Skin epidermis (tissue), 12 donors: ENCODE data around the gene PRG2.
"Not testable (repeated sequence)": the region's sequence is repeated elsewhere in the genome, so short reads cannot be mapped to it uniquely, and the experiment has no call there.

Experiments used
- H3K27ac ChIP-seq, 21 experiments: fragments of 200-600 bp; sonication (generic) in 11 of 21; one replicate each; pipeline ENCODE4 v1.5.0; 2020; ENCODE audit warnings: mild to moderate bottlenecking in 3 of 21, inconsistent platforms in 2 of 21, moderate library complexity in 2 of 21
- H3K4me3 ChIP-seq, 7 experiments: fragments of 200-600 bp; sonication (generic) in 2 of 7; one replicate each; pipeline ENCODE4 v1.5.0; 2020; ENCODE audit warnings: inconsistent platforms in 2 of 7, mild to moderate bottlenecking in 2 of 7, moderate library complexity in 1 of 7

PRG2 gene

GRCh38 chr11:57422669-57423068 is 32.2 kb upstream of the PRG2 start:
- Histone ChIP-seq H3K27ac (peak overlapping the region in 4 of 21 experiments; percentile 1 to 98 (median 54)), H3K4me3 (no peak overlapping the region)

GRCh38 chr11:57421805-57422204 is 31.4 kb upstream of the PRG2 start:
- Histone ChIP-seq H3K27ac (peak overlapping the region in 3 of 21 experiments; percentile 12 to 24 (median 21)), H3K4me3 (no peak overlapping the region)

GRCh38 chr11:57421066-57421465 is 30.6 kb upstream of the PRG2 start:
- peak overlapping the region in 1 of 21 experiments; percentile 12 for H3K27ac ChIP-seq

GRCh38 chr11:57419146-57419545 is 28.7 kb upstream of the PRG2 start:
- Histone ChIP-seq H3K4me3 (no peak overlapping the region), H3K27ac (no peak overlapping the region)

More at GRCh38 chr11:57421066-57421465, 30.6 kb upstream of the PRG2 start:
- no peak overlapping the region for H3K4me3 ChIP-seq

- no peak overlapping the region for H3K27ac ChIP-seq
- no peak overlapping the region for H3K4me3 ChIP-seq
Observed at GRCh38 chr11:57418131-57418530, 27.7 kb upstream of the PRG2 start.

- H3K27ac ChIP-seq: peak overlapping the region in 2 of 21 experiments; percentile 6 to 26
- H3K4me3 ChIP-seq: no peak overlapping the region
Observed at GRCh38 chr11:57417056-57417455, 26.6 kb upstream of the PRG2 start.

- no peak overlapping the region for H3K4me3 ChIP-seq
- peak overlapping the region in 4 of 21 experiments; percentile 6 to 26 (median 14) for H3K27ac ChIP-seq
Observed at GRCh38 chr11:57416436-57416835, 26.0 kb upstream of the PRG2 start.

- no peak overlapping the region for H3K27ac ChIP-seq
- no peak overlapping the region for H3K4me3 ChIP-seq
Observed at GRCh38 chr11:57414612-57415212, 24.3 kb upstream of the PRG2 start.

GRCh38 chr11:57413681-57414080 is 23.2 kb upstream of the PRG2 start:
- no peak overlapping the region for H3K4me3 ChIP-seq
- H3K27ac ChIP-seq: peak overlapping the region in 2 of 21 experiments; percentile 10 to 35

GRCh38 chr11:57410287-57410686 is 19.8 kb upstream of the PRG2 start:
- no peak overlapping the region for H3K27ac ChIP-seq
- no peak overlapping the region for H3K4me3 ChIP-seq

- no peak overlapping the region for H3K4me3 ChIP-seq
- H3K27ac ChIP-seq: peak overlapping the region in 1 of 21 experiments; percentile 12
Observed at GRCh38 chr11:57409321-57410100, 19.1 kb upstream of the PRG2 start.

- Histone ChIP-seq H3K27ac (peak overlapping the region in 2 of 21 experiments; percentile 12 to 37), H3K4me3 (no peak overlapping the region)
Observed at GRCh38 chr11:57408771-57409170, 18.3 kb upstream of the PRG2 start.

GRCh38 chr11:57407941-57408475 is 17.6 kb upstream of the PRG2 start:
- H3K27ac ChIP-seq: peak overlapping the region in 2 of 21 experiments; percentile 52 to 54
- no peak overlapping the region for H3K4me3 ChIP-seq

- Histone ChIP-seq H3K4me3 (no peak overlapping the region), H3K27ac (peak overlapping the region in 11 of 21 experiments; percentile 21 to 69 (median 44))
Observed at GRCh38 chr11:57407010-57407920, 16.8 kb upstream of the PRG2 start.

GRCh38 chr11:57406337-57406904 is 16.0 kb upstream of the PRG2 start:
- peak overlapping the region in 9 of 21 experiments; percentile 18 to 55 (median 40) for H3K27ac ChIP-seq

GRCh38 chr11:57405271-57405860 is 14.9 kb upstream of the PRG2 start:
- H3K27ac ChIP-seq: peak overlapping the region in 9 of 21 experiments; percentile 18 to 55 (median 49)
- H3K4me3 ChIP-seq: no peak overlapping the region

More at GRCh38 chr11:57406337-57406904, 16.0 kb upstream of the PRG2 start:
- H3K4me3 ChIP-seq: no peak overlapping the region

GRCh38 chr11:57403802-57404147 is 13.3 kb upstream of the PRG2 start:
- no peak overlapping the region for H3K4me3 ChIP-seq

GRCh38 chr11:57403003-57403801 is 12.8 kb upstream of the PRG2 start:
- H3K27ac ChIP-seq, H3K4me3 ChIP-seq: not testable (repeated sequence)

More at GRCh38 chr11:57403802-57404147, 13.3 kb upstream of the PRG2 start:
- H3K27ac ChIP-seq: no peak overlapping the region
